Panc1 (cell line): ENCODE measurements around the gene CNGB1.

ENCODE experiments used
- CTCF ChIP-seq: fragments of 450-650 bp; IDR thresholded peaks from 2 replicates; pipeline ENCODE4 v1.5.1; 2017; ENCODE audit warnings: mild to moderate bottlenecking
- POLR2AphosphoS5 ChIP-seq: IDR thresholded peaks from 2 replicates; pipeline ENCODE4 v1.6.1; 2012; ENCODE audit warnings: mild to moderate bottlenecking, low read depth, low read length, moderate library complexity

GRCh38 chr16:57952909-57953308 lies 18.0 kb downstream of the CNGB1 start:
- TF ChIP-seq CTCF (no peak), POLR2AphosphoS5 (no peak)
